B cell (primary cell): ENCODE data around the gene DPYD. TPM values are rescaled to one million over a fixed set of nuclear protein-coding genes. Genes with fewer than 3 reads are reported as not detected.

ENCODE experiments used
- ATAC-seq: fragments of 200-7000 bp; cut with Tn5 transposase; one replicate; pipeline ENCODE4 v1.10.0; 2021; ENCODE audit warnings: low read depth, mild to moderate bottlenecking, moderate number of reproducible peaks, moderate library complexity
- CTCF ChIA-PET: fragments of 350-600 bp; sonication (Branson Sonifier 250); formaldehyde crosslinking; loops from one replicate; lab custom pipeline; 2021; ENCODE audit warnings: antibody characterized with exemption, inconsistent platforms; lab: Charles Lee
- POLR2A ChIA-PET: fragments of 350-600 bp; sonication (Branson Sonifier 250); formaldehyde crosslinking; loops from one replicate; lab custom pipeline; 2021; ENCODE audit warnings: antibody characterized with exemption; lab: Charles Lee
- DNase-seq: peaks from one replicate; pipeline ENCODE4 v3.0.0; 2013
- H2AFZ ChIP-seq: 2 replicates; pipeline ENCODE4 v1.6.1; 2012; ENCODE audit warnings: mild to moderate bottlenecking, low read depth, low read length; ENCODE audit not compliant: insufficient read depth, poor library complexity, severe bottlenecking
- H3K27ac ChIP-seq, 2 donors: 1 replicate in 1 of 2; 2 replicates in 1 of 2; pipeline ENCODE4 v1.5.1; 2012 to 2013; ENCODE audit warnings: low read length in 2 of 2, mild to moderate bottlenecking in 2 of 2, moderate library complexity in 1 of 2
- H3K27me3 ChIP-seq, 4 experiments: fragments of 200-600 bp in 1 of 4; sonication (generic) in 1 of 4; replicated peaks in 1 of 4; 1 replicate in 2 of 4; 2 replicates in 2 of 4; pipeline versions ENCODE4 v1.6.1 to v1.7.0; 2013 to 2016; ENCODE audit warnings: low read length in 3 of 4, mild to moderate bottlenecking in 2 of 4, mixed read lengths in 1 of 4, moderate library complexity in 1 of 4; ENCODE audit not compliant: insufficient read depth in 4 of 4, control insufficient read depth in 3 of 4; ENCODE audit errors: control extremely low read depth in 1 of 4
- H3K36me3 ChIP-seq, 2 experiments: replicated peaks in 1 of 2; 1 replicate in 1 of 2; 2 replicates in 1 of 2; pipeline versions ENCODE4 v1.6.1 to v1.7.1; 2013; ENCODE audit warnings: low read length in 1 of 2; ENCODE audit not compliant: insufficient read depth in 2 of 2, control insufficient read depth in 1 of 2; ENCODE audit errors: control extremely low read depth in 1 of 2, extremely low read depth in 1 of 2
- H3K4me1 ChIP-seq, 2 donors: fragments of 200-600 bp in 1 of 2; sonication (generic) in 1 of 2; 1 replicate in 1 of 2; 2 replicates in 1 of 2; pipeline versions ENCODE4 v1.5.1 to v1.6.1; 2013 to 2017; ENCODE audit warnings: low read length in 2 of 2; ENCODE audit not compliant: control insufficient read depth in 2 of 2, insufficient read depth in 2 of 2
- H3K4me2 ChIP-seq: replicated peaks from 2 replicates; pipeline ENCODE3; 2012; ENCODE audit warnings: mild to moderate bottlenecking, low read depth, low read length; ENCODE audit not compliant: poor library complexity, severe bottlenecking
- H3K4me3 ChIP-seq, 5 experiments: fragments of 200-600 bp in 1 of 5; sonication (generic) in 1 of 5; 1 replicate in 3 of 5; 2 replicates in 2 of 5; pipeline versions ENCODE4 v1.5.1 to v1.7.0; 2011 to 2016; ENCODE audit warnings: low read length in 4 of 5, mild to moderate bottlenecking in 4 of 5, low read depth in 2 of 5, control low read depth in 1 of 5, moderate library complexity in 1 of 5; ENCODE audit not compliant: insufficient read depth in 1 of 5; ENCODE audit errors: control extremely low read depth in 1 of 5, extremely low read depth in 1 of 5
- H3K79me2 ChIP-seq: fragments of 200-600 bp; sonication (generic); one replicate; pipeline ENCODE4 v1.6.0; 2016; ENCODE audit warnings: low read length; ENCODE audit not compliant: control insufficient read depth, insufficient read depth
- H3K9ac ChIP-seq: fragments of 200-600 bp; sonication (generic); 2 replicates; pipeline ENCODE4 v1.6.1; 2017; ENCODE audit warnings: mild to moderate bottlenecking, low read length, moderate library complexity
- H3K9me3 ChIP-seq, 3 donors: one replicate each; pipeline versions ENCODE4 v1.6.1 to v1.7.1; 2013; ENCODE audit warnings: low read length in 2 of 3; ENCODE audit not compliant: control insufficient read depth in 2 of 3, insufficient read depth in 1 of 3; ENCODE audit errors: control extremely low read depth in 1 of 3
- H4K20me1 ChIP-seq: 2 replicates; pipeline ENCODE4 v1.6.0; 2012; ENCODE audit warnings: mild to moderate bottlenecking, low read length; ENCODE audit not compliant: insufficient read depth, control insufficient read depth, poor library complexity, severe bottlenecking
- H3K27ac Mint-ChIP-seq: one replicate; pipeline ENCODE4 v1.8.0; 2021; ENCODE audit warnings: mixed read lengths
- H3K27me3 Mint-ChIP-seq: one replicate; pipeline ENCODE4 v1.8.0; 2021; ENCODE audit warnings: mixed read lengths
- H3K4me1 Mint-ChIP-seq: one replicate; pipeline ENCODE4 v1.8.0; 2021; ENCODE audit warnings: mixed read lengths
- H3K4me3 Mint-ChIP-seq: one replicate; pipeline ENCODE4 v1.8.0; 2021; ENCODE audit warnings: mixed read lengths
- H3K9me3 Mint-ChIP-seq: one replicate; pipeline ENCODE4 v1.8.0; 2022; ENCODE audit warnings: mixed read lengths; ENCODE audit not compliant: insufficient read depth
- CTCF ChIP-seq: fragments of 200-600 bp; IDR thresholded peaks from one replicate; pipeline ENCODE4 v1.8.0; 2022; ENCODE audit warnings: antibody characterized with exemption, mild to moderate bottlenecking
- EZH2 ChIP-seq: IDR thresholded peaks from 2 replicates; pipeline ENCODE4 v1.6.1; 2012; ENCODE audit warnings: borderline replicate concordance, low read depth, mild to moderate bottlenecking, moderate library complexity, low read length; ENCODE audit not compliant: insufficient read depth, poor library complexity, severe bottlenecking
- WGBS: methylation state at CpG from one replicate; pipeline ENCODE4 v1.1.5; 2013; ENCODE audit warnings: missing lambda C conversion rate; ENCODE audit not compliant: insufficient coverage; 5-methylcytosine and 5-hydroxymethylcytosine counted together
- intact Hi-C: fragments of 100-400 bp; cut with micrococcal nuclease; formaldehyde crosslinking; loops from one replicate; pipeline ENCODE4 v1.10.0; 2022
- polyA plus RNA-seq: library from polyadenylated mRNA; depleted of rRNA; stranded (reverse); fragments of >200 nt; gene quantifications from 2 replicates; pipeline ENCODE4 v1.2.3, GENCODE V29; 2012
- total RNA-seq, 2 donors: library from RNA; stranded (reverse); fragments of 120-200 nt in 1 of 2; gene quantifications; 1 replicate in 1 of 2; 2 replicates in 1 of 2; pipeline versions ENCODE4 v1.2.3 to v1.2.4, GENCODE V29; 2013 to 2022

The DPYD gene
- total and polyA plus RNA-seq, 2 donors (not counting 1 experiment from before 2014, with no cell fraction given) = 4.2 to 19.0 TPM

- Histone ChIP-seq H3K4me3 (no peak overlapping the region), H3K4me1 (no peaks in the 10 kb centered on the region), H3K4me2 (no peak overlapping the region), H4K20me1 (no peaks in the 10 kb centered on the region), H3K36me3 (peaks cover 0 to 3% of the 10 kb centered on the region in 2 experiments), H3K9ac (no peak overlapping the region), H3K79me2 (no peaks in the 10 kb centered on the region), H3K27ac (no peak overlapping the region), H3K9me3 (no peaks in the 10 kb centered on the region), H2AFZ (no peak overlapping the region), H3K27me3 (no peaks in the 10 kb centered on the region)
- TF ChIP-seq EZH2 (no peak), CTCF (no peak)
- H3K4me1 Mint-ChIP-seq = no peaks in the 10 kb centered on the region
- DNase-seq (no peak), ATAC-seq (no peak)
- no peak overlapping the region for H3K4me3 Mint-ChIP-seq
- POLR2A ChIA-PET = no interaction called here
- no peaks in the 10 kb centered on the region for H3K27me3 Mint-ChIP-seq
- peaks cover 2% of the 10 kb centered on the region for H3K9me3 Mint-ChIP-seq
- H3K27ac Mint-ChIP-seq = no peak overlapping the region
- intact Hi-C loops = no loop called here
- CTCF ChIA-PET = no interaction called here
Observed at GRCh38 chr1:97680894-97681293, 239.9 kb downstream of the DPYD start.

GRCh38 chr1:97680470-97680869 lies 240.4 kb downstream of the DPYD start:
- H3K4me1 ChIP-seq = no peaks in the 10 kb centered on the region
- H4K20me1 ChIP-seq = no peaks in the 10 kb centered on the region
- Mint-ChIP-seq H3K9me3 (peaks cover 2% of the 10 kb centered on the region), H3K27ac (no peak overlapping the region), H3K27me3 (no peaks in the 10 kb centered on the region), H3K4me1 (no peaks in the 10 kb centered on the region), H3K4me3 (no peak overlapping the region)
- H2AFZ ChIP-seq = no peak overlapping the region
- peaks cover 0 to 3% of the 10 kb centered on the region in 2 experiments for H3K36me3 ChIP-seq
- no peak overlapping the region for H3K4me2 ChIP-seq
- ATAC-seq = no peak
- no peak overlapping the region for H3K9ac ChIP-seq
- ChIA-PET CTCF (no interaction called here), POLR2A (no interaction called here)
- TF ChIP-seq CTCF (no peak), EZH2 (no peak)
- intact Hi-C loops = no loop called here
- no peaks in the 10 kb centered on the region for H3K9me3 ChIP-seq
- H3K27me3 ChIP-seq = no peaks in the 10 kb centered on the region
- no peak overlapping the region for H3K27ac ChIP-seq
- no peaks in the 10 kb centered on the region for H3K79me2 ChIP-seq
- no peak for DNase-seq
- no peak overlapping the region for H3K4me3 ChIP-seq
- 92% methylated on average over 2 of the region's 3 CpGs for WGBS
